Limb (tissue), 2 donors: ENCODE measurements around the gene NLRP6.
"Not testable (repeated sequence)": the region's sequence is repeated elsewhere in the genome, so short reads cannot be mapped to it uniquely, and the experiment has no call there.

ENCODE experiments used
- DNase-seq, 2 donors: peaks; one replicate each; pipeline ENCODE4 v3.0.0-alpha.2; 2016; ENCODE audit errors: extremely low spot score in 2 of 2

NLRP6 gene

DNA sequence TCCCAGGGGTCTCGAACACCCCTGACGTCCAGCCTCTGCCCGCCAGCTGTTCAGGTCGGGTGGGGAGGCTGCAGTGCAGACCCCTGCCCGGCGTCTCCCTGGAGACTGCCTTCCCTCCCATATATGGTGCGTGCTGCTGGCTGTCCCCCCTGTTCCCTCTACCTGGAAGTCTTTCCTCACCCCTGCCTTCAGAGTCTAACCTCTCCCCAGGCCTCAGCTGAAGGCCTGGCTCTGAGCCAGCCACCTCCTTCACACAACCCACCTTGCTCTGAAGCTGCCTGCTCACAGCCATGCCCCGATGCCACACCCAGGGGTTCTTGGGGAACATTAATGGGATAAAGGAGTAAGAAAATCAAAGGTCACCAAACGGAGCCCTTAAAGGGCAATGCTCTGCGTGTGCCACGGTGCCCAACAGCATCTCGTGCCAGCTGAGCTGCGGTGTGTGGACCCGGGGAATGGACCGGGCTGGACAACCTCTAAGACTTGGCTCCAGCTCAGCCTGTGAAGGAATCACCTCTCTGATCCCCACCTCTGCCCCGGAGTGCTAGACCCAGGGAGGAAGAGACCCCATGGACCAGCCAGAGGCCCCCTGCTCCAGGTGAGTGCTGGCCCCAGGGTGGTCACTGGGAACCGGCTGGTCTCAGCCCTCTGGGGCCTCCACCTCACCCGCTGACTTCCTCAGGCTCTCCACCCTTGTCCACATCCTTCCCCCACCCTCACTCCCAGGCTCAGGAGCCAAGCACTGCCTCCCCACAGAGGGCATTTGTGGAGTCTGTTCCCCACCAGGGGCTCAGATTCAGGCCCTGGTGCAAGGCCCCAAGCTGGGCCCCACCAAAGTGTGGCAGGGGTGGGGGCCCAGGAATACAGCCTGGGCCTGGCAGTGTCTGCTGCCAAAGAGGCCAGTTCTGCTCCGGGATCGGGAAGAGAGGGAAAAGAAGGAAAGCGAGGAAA lies at the start of gene NLRP6:
Gene NLRP6 (plus strand): TSS at position 407 of the 951 bp plus-strand sequence. CDS start 163 bp downstream, at position 570.
- DNase-seq = peak in 1 of 2 donors; percentile 27

DNA sequence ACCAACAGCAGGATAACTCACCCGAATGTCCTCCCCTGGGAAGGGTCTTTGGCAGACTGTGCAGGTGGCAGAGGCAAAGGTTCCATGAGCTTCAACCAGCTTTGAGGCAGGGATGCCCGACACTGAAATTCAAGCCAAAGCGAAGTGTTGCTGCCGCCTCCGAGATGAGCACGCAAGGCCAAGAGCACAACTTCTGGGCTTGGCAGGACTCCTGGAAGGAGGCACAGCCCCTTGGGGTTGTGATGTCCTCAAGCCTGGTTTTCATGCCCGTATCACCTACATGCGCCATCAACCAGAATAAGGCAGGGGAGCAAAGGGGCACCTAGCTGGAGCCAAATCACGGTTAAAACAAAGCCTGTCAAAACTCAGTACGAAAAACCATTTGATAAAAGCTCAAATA lies 47.8 kb upstream of the NLRP6 start:
- DNase-seq = no peak

DNA sequence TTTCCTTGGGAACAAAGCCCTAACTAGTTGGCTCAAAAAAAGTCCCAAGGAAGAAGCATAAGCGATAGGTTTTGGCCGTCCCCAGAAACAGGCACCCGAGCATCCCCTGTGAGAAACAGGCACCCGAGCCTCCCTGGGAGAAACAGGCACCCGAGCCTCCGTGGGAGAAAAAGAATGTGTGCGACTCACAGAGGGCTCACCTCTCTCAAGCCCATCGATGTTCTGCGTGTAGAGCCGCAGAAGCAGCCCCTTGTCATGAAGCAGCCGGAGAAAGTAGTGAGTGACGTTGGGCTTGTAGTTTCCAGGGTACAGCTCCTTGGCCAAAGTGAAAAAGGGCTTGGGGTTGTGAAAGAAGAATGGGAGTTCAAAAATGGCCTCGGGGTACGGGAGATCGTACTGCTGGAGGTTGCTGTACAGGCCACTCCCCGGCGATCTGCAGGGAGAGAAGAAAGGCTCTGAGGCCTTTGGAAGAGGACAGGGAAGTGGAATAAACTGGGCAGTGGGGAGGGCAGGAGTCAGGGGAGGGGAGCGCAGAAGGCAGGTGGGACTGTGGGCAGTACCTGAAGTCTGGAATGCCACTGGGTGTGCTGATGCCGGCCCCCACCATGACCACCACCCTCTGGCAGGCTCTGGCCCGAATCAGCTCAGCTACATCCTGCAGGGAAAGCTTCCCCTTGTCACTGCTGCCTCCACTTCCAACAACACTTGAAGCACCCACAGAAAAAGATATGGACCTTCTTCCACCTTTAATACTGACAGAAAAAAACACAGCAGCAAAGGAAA lies 45.2 kb upstream of the NLRP6 start:
- no peak for DNase-seq

DNA sequence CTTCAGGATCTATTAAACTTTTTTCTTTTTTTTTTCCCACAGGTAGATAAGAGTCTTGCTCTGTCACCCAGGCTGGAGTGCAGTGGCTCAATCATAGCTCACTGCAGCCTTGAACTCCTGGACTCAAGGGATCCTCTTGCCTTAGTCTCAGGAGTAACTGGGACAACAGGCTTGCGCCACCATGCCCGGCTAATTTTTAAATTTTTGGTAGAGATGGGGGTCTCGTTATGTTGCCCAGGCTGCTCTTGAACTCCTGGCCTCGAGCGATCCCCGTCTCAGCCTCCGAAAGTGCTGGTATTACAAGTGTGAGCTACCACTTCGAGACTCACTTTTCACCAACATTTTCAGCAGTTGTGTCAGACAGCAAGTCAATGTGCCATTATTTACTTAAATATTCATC lies 43.0 kb upstream of the NLRP6 start:
- DNase-seq = no peak

DNA sequence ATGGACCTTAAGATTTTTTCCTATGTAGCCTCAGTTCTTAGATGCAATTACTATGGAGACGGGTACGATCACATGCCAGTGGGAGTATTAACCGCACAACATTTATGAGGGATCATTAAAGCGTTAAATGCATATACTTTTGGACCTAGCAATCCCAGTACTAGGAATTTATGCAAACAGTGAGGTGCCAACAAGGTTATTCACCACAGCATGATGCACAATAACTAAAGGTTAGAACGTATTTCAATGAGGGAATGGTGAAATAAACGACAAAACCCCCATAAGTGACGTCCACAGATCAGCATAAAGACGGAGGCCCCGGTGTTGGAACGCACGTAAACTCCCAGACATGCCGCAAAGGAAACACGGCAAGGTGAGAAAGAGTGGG lies 42.6 kb upstream of the NLRP6 start:
- DNase-seq = no peak

DNA sequence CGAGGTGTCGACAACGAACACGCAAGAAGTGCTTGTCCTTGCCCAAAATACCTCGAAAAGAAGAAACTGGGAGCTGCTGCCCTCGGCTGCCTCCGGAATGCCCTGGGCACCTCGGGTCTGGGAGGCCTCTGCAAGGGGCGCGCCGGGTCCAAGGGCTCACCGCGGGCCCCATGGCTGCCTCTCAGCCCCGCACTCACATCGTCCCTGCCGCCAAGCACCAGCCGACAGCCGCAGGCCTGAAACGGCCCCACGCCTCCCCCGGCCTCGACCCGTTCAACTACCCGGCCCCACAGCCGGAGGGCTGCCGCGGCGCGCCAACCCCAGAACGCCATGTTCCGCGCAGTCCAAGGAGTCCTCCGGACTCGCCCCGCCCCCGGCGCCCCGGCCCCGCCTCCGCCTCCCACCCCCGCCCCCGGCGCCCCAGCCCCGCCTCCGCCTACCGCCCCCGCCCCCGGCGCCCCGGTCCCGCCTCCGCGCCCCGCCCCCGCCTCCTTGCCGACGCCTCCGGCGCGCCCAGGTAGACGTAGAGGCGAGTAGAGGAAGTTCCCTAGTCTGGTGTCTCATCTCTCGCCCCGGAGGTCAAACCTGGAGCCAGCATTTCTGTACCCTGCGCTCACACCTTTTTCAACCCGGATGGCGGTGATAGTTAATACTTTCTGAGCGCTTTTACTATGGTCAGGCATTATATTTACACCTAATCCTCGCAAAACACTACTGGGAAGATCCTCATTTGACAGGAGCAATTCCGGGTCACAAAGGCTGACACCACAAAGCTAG lies 42.0 kb upstream of the NLRP6 start, which contains the start of gene SIRT3:
Gene SIRT3 (minus strand): TSS at position 346 of the 777 bp plus-strand sequence. CDS start 14 bp downstream, at position 332.
- peak; percentile 90 to 94 for DNase-seq

DNA sequence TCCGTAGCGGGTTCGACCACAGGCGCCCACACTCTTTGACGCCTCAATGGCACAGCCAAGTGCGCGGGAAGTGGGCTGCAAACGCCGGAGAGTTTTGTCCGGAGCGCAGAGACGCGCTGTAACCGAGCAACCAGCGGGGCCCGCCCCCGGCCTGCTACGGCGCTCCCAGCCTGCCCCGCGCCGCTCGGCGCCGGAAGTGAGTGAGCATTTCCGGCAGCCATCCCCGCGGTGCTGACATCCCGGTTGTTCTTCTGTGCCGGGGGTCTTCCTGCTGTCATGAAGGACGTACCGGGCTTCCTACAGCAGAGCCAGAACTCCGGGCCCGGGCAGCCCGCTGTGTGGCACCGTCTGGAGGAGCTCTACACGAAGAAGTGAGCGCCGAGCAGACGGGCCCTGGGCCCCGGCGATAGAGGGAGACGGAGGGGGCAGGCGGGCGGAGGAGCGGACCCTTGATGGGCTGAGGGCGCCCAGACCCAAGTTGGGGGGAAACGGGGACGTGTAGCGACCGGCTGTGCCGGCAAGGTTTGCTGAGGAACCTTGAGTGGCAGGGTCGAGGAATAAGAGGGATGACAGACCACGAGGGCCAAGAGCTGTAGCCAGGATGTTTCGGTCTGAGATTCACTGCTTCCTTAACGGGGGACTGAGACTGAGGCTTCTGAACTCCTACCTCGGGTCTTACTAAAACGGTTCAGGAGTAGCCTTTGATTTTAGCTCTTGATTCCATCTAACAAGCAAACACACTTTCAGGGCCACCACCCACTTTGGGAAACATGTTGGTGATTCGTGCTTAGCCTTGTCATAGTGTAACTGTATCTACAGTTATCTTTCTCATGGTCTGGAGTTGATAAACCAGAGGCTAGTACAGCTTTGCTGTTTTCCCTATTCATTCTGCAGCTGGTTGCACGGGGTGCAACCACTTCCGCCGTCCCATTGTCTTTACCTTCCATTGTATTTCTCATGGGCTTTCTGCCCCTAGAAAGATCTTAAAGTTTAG lies 41.1 kb upstream of the NLRP6 start, which contains the start of gene PSMD13:
Gene PSMD13 (plus strand): TSS at position 203 of the 994 bp plus-strand sequence. CDS start 74 bp downstream, at position 277.
- DNase-seq = peak; percentile 91 to 92

DNA sequence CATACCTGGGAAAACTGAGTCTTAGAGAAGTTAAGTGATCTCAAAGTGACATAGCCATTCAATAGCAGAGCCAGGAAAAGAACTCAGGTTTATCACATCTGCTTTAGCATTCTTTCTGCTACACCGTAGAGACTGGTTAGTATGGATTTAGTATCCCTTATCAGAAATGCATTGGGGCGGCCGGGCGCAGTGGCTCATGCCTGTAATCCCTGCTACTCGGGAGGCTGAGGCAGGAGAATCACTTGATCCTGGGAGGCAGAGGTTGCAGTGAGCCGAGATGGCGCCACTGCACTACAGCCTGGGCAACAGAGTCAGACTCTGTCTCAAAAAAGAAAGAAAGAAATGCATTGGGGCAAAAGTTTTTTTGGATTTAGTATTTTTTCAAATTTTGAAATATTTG lies 39.9 kb upstream of the NLRP6 start:
- DNase-seq = not testable (repeated sequence)

DNA sequence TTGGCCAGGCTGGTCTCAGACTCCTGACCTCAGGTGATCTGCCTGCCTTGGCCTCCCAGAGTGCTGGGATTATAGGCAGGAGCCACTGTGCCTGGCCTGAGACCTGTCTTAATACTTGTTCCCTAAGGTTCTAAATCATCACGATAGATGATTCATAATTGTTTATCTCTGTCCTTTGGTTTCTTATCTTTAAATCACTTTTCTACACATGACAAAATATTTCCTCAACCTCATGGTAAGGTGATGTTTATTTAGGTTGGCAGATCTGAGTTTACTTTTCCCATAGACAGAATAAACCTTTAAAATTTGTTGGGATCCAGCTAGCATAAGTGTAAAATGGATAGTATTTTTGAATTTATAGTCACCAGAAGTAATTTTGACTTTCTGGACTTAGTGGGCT lies 37.9 kb upstream of the NLRP6 start:
- DNase-seq = no peak

DNA sequence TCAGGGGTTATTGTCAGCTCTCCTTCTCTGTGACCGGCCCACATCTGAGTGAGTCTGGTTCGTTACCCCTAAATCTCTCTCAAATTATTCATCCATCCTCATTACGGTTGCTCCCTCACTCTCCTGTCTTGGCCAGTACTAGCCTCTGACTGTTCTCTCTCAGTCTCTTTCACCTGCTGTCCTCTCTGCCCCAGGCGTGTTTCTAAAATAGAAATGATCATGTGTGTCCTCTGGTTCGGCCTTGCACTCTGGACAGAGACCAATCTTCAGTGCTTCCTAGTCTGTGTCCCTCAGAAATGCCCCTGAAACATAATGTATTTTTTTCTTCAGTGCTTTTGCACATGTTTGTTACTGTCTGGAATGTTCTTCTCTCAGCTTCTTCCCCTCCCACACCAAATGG lies 36.6 kb upstream of the NLRP6 start:
- DNase-seq = no peak

DNA sequence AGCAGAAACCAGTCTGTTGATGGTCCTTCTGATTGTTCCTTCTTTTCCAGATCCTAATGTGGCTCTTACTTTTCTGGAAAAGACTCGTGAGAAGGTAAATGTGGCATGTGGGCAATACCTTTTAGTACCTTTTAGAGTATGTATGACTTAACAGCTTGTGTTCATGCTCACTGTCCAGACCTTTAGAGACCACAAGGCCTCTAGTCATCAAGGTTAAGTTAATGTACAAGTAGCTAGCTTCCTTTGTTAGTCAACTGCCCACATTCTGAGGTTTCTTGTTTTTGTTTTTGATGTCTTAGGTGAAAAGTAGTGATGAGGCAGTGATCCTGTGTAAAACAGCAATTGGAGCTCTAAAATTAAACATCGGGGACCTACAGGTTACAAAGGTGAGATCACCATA lies 33.8 kb upstream of the NLRP6 start:
- no peak for DNase-seq

DNA sequence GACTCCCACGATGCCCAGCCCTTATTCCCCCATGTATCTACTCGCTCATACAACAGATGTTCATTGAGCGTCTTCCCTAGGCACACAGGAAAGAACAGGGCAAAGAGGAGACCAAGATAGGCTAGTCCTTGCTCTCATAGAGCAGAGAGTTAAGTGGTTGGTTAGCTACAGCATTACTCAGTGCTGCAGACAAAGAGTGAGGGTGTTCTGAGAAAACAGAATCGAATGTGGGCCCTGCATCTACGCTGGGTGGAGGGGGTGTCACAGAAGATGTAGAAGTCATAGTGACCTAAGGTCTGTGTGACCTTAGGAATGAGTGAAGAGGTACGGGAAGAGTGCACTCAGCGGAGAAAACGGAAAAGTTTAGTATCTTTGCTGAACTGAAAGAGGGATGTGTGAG lies 29.1 kb upstream of the NLRP6 start:
- DNase-seq = no peak

DNA sequence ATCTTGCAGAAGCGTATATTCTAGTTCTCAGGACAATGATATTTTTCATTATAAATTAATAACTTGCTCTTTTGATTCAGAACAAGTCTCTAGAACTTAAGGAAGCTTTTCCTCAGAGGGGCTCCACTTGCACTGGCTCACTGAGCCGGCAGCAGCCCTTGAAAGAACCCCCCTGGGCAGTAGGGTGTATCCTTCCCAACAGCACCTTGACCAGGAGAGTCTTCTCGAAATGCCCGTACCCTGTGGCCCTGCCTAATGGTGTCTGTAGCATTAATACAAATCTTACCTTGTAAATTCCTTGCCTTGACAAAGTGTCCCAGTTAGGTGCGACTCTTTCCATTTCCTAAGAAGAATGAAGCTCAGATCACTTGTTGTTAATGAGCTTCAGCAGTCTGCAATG lies 27.9 kb upstream of the NLRP6 start:
- no peak for DNase-seq

DNA sequence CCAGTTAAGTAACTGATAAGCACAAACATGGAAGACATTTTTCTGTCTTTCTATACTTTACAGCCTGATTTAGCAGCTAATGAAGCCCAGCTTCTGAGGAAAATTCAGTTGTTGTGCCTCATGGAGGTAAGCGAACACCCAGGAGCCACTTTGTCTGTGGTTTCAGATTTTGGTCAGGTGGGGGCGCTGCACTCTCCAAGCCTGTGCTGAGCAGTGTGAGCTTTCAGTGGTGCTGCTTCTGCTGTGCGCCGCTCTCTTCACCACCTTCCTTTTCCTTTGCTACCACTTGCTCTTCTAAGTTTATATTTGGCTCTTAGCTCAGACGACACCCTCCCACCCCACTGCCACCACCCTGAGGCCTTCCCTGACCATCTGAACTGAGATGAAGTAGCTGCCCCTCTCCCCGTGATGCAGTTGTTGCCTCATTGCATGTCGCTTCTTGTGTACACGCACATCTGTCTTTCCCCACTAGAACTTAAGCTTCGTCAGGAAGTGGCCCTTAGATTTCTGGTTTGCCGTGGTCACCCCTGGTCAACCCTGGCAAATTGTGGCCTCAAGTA lies 27.4 kb upstream of the NLRP6 start:
- peak in 1 of 2 donors; percentile 55 for DNase-seq

DNA sequence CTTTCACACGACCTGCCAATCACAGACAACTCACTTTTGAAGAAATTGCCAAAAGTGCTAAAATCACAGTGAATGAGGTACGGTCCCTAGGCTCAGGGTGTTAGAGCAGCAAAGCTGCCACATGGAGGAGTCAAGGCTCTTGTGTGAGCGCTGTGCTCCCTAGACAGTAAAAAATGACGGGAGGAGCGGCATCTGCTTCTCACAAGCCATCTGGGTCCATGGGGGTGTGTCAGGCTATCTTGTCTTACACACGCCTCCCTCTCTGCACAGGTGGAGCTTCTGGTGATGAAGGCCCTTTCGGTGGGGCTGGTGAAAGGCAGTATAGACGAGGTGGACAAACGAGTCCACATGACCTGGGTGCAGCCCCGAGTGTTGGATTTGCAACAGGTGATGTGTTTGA lies 26.7 kb upstream of the NLRP6 start:
- no peak for DNase-seq

DNA sequence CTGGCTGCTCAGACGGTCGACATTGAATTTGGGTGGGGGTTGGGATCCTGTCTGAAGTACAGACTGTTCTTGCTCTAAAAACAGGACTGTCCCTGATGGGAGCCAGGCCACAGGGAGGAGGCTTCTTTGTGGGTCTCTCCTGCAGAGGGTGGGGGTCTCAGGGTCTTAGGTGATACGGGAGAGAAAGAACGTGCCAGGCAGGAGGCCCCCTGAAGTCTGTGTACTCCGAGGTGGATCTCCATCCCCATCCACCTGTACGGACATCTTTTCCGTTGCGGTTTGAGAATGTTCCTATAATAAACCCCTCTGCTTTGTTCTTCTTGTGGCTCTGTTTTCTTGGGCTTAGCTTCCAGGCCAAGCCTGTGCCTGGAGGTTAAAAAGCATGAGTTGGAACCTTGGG lies 25.5 kb upstream of the NLRP6 start:
- no peak for DNase-seq

DNA sequence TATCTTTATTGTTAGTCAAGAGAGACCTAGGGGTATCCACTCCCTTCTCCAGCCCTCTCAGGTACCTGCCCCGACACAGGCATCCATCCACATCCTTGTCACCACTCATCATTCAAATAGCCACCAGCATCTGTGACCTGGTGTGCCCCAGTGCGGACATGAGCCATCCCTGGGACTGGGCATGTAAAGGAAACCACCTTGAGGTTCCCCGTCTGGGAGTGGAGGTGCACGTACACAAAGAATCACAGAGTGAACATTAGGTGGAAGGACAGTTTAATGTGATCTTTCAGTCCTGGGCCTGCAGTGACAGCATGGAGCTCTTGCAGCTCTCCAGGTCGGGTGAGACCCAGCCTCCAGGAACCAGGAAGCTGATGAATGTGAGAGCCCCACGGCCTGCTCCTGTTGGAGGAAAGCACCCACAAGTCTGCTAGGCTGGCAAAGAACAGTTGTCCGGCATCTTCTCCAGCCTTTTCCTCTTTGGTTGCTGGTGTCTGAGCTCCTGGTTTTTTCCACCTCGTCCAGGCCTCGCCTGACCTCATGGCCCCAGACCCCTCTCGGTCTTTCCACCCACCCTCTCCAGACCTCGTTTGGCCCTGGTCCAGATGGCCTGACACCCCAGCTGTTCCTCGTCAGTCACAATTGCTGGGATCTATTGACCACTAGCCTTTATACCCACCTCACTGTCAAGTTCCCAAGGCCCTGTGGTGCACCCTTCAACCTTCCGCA lies 24.9 kb upstream of the NLRP6 start:
- no peak for DNase-seq

DNA sequence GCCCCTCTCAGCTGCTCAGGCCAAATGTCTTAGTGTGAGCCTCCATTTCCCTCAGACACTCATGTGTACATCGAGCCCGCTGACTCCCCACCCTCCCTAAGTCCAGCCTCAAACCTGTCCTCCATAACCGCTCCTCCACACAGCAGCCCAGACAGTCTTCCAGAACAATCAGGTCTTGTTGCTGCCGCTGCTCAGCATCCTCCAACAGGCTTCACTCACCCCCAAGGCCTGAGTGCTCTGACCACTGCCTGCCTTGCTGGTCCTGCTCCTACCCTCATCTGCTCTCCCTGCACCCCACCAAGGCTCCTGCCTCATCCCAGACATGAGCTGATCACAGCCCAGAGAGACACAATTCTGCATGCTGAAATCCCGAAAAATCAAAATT lies 24.3 kb upstream of the NLRP6 start:
- DNase-seq = no peak

DNA sequence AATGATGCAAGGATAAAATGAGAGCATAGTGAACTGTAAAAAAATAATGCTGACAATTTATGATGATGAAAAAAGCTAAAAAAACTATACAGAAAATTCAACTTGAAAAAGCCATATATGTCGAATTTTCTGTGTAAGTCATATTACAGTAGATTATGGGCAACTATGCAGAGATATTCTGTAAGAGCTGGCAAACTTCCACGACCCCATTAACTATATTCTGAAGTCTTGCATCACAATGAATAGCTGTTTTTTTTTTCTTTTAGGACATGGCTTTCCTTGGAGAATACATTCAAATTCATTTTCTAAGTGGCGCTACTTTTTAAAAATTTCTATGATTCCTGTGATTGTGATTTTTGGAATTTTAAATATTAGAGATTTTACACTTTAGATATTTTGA lies 23.0 kb upstream of the NLRP6 start:
- no peak for DNase-seq
